IMR-90 (cell line): ENCODE results near the gene CORO1C. TPM values are rescaled to one million over a fixed set of nuclear protein-coding genes. Genes with fewer than 3 reads are reported as not detected.

ENCODE experiments used
- ATAC-seq: fragments of 200-7000 bp; cut with Tn5 transposase; 2 replicates; pipeline ENCODE4 v1.9.1; 2020; ENCODE audit warnings: low read depth, mild to moderate bottlenecking, moderate library complexity
- BruUV-seq: library from RNA; stranded (reverse); fragments of 400-500 nt; replicated peaks from 2 replicates; lab custom pipeline; 2021; lab: Mats Ljungman, UMichigan
- CTCF ChIA-PET: fragments of 300-600 bp; formaldehyde crosslinking; extraction: SDS; loops from one replicate; lab custom pipeline; 2021; ENCODE audit warnings: antibody characterized with exemption; lab: Yijun Ruan, JAX
- POLR2A ChIA-PET: fragments of 300-600 bp; sonication (Branson Sonifier 250); formaldehyde crosslinking; loops from one replicate; lab custom pipeline; 2022; ENCODE audit warnings: antibody characterized with exemption; ENCODE audit not compliant: unreplicated experiment; lab: Charles Lee
- DNase-seq: peaks from one replicate; pipeline ENCODE4 v3.0.0; 2013
- H2AFZ ChIP-seq: replicated peaks from 2 replicates; pipeline ENCODE3; 2013; ENCODE audit warnings: low read length, mild to moderate bottlenecking; ENCODE audit not compliant: poor library complexity
- H2AK5ac ChIP-seq: 2 replicates; pipeline ENCODE4 v1.6.1; 2013; ENCODE audit warnings: low read depth, low read length, inconsistent platforms
- H2AK9ac ChIP-seq: replicated peaks from 2 replicates; pipeline ENCODE3; 2013; ENCODE audit warnings: mild to moderate bottlenecking, low read depth, low read length, moderate library complexity; ENCODE audit not compliant: poor library complexity
- H2BK120ac ChIP-seq: 2 replicates; pipeline ENCODE4 v1.6.1; 2013; ENCODE audit warnings: low read depth, low read length, inconsistent platforms
- H2BK15ac ChIP-seq: 3 replicates; pipeline ENCODE4 v1.6.1; 2013; ENCODE audit warnings: low read depth, low read length, inconsistent platforms
- H2BK20ac ChIP-seq: 2 replicates; pipeline ENCODE4 v1.6.1; 2013; ENCODE audit warnings: low read depth, mild to moderate bottlenecking, inconsistent platforms, low read length, moderate library complexity
- H2BK5ac ChIP-seq: 2 replicates; pipeline ENCODE4 v1.6.1; 2013; ENCODE audit warnings: mild to moderate bottlenecking, low read depth, low read length, inconsistent platforms; ENCODE audit not compliant: poor library complexity, severe bottlenecking
- H3K14ac ChIP-seq: replicated peaks from 2 replicates; pipeline ENCODE4 v1.6.1; 2013; ENCODE audit warnings: low read depth, low read length, inconsistent platforms
- H3K18ac ChIP-seq: 2 replicates; pipeline ENCODE4 v1.6.1; 2013; ENCODE audit warnings: low read depth, low read length, control low read depth
- H3K23ac ChIP-seq: 2 replicates; pipeline ENCODE4 v1.6.1; 2013; ENCODE audit warnings: low read depth, low read length, inconsistent platforms
- H3K27ac ChIP-seq: 2 replicates; pipeline ENCODE4 v1.5.1; 2013; ENCODE audit warnings: mild to moderate bottlenecking, control low read depth, low read length; ENCODE audit not compliant: insufficient read depth
- H3K27me3 ChIP-seq: 2 replicates; pipeline ENCODE4 v1.6.1; 2013; ENCODE audit warnings: low read length; ENCODE audit not compliant: control insufficient read depth, insufficient read depth
- H3K36me3 ChIP-seq: 2 replicates; pipeline ENCODE4 v1.6.1; 2013; ENCODE audit warnings: low read length, mixed read lengths; ENCODE audit not compliant: control insufficient read depth, insufficient read depth
- H3K4ac ChIP-seq: 2 replicates; pipeline ENCODE4 v1.6.1; 2013; ENCODE audit warnings: low read depth, low read length, inconsistent platforms
- H3K4me1 ChIP-seq: 2 replicates; pipeline ENCODE4 v1.6.1; 2013; ENCODE audit warnings: low read length, mixed read lengths; ENCODE audit not compliant: control insufficient read depth, insufficient read depth
- H3K4me2 ChIP-seq: 2 replicates; pipeline ENCODE4 v1.6.1; 2013; ENCODE audit warnings: low read depth, mild to moderate bottlenecking, control low read depth, low read length, moderate library complexity
- H3K4me3 ChIP-seq: 2 replicates; pipeline ENCODE4 v1.5.1; 2013; ENCODE audit warnings: low read depth, mild to moderate bottlenecking, control low read depth, low read length, moderate library complexity; ENCODE audit not compliant: insufficient read depth
- H3K56ac ChIP-seq: 2 replicates; pipeline ENCODE4 v1.6.1; 2013; ENCODE audit warnings: low read length, inconsistent platforms; ENCODE audit not compliant: insufficient read depth; ENCODE audit errors: extremely low read depth
- H3K79me1 ChIP-seq, 2 experiments: 2 replicates each; pipeline ENCODE4 v1.6.1; 2013; ENCODE audit warnings: low read length in 2 of 2, inconsistent platforms in 1 of 2, low read depth in 1 of 2
- H3K9ac ChIP-seq: 2 replicates; pipeline ENCODE4 v1.6.1; 2013; ENCODE audit warnings: low read depth, low read length, control low read depth
- H3K9me1 ChIP-seq: 2 replicates; pipeline ENCODE4 v1.6.1; 2013; ENCODE audit warnings: low read length, inconsistent platforms; ENCODE audit not compliant: insufficient read depth
- H3K9me3 ChIP-seq: 2 replicates; pipeline ENCODE4 v1.6.1; 2013; ENCODE audit warnings: low read length; ENCODE audit not compliant: control insufficient read depth, insufficient read depth
- H4K20me1 ChIP-seq: 2 replicates; pipeline ENCODE4 v1.6.1; 2013; ENCODE audit warnings: low read length, inconsistent platforms; ENCODE audit not compliant: insufficient read depth
- H4K5ac ChIP-seq: 2 replicates; pipeline ENCODE4 v1.6.1; 2013; ENCODE audit warnings: mild to moderate bottlenecking, low read depth, low read length, control low read depth
- H4K8ac ChIP-seq, 2 experiments: 2 replicates each; pipeline ENCODE4 v1.6.1; 2013; ENCODE audit warnings: low read depth in 2 of 2, low read length in 2 of 2, control low read depth in 1 of 2, inconsistent platforms in 1 of 2
- H4K91ac ChIP-seq: 2 replicates; pipeline ENCODE4 v1.6.1; 2013; ENCODE audit warnings: low read depth, low read length, inconsistent platforms; ENCODE audit not compliant: insufficient read depth
- MXI1 ChIP-seq: IDR thresholded peaks from 2 replicates; pipeline ENCODE4 v1.6.1; 2012; ENCODE audit warnings: low read depth, mild to moderate bottlenecking, low read length, moderate library complexity, borderline replicate concordance
- NFE2L2 ChIP-seq: fragments of 150-350 bp; IDR thresholded peaks from 2 replicates; pipeline ENCODE4 v1.6.1; 2016; ENCODE audit warnings: low read depth, mild to moderate bottlenecking, low read length
- POLR2A ChIP-seq: IDR thresholded peaks from 2 replicates; pipeline ENCODE4 v1.6.1; 2012; ENCODE audit warnings: mild to moderate bottlenecking, low read depth, low read length
- SMC3 ChIP-seq: fragments of 150-350 bp; IDR thresholded peaks from 2 replicates; pipeline ENCODE4 v1.6.1; 2016; ENCODE audit warnings: low read depth, mild to moderate bottlenecking, antibody characterized with exemption, low read length, moderate library complexity
- WGBS, 2 experiments: methylation state at CpG; one replicate each; pipeline versions ENCODE4 v1.1.5 to v1.1.7; 2013; ENCODE audit warnings: missing lambda C conversion rate in 2 of 2; ENCODE audit not compliant: insufficient read length in 1 of 2; ENCODE audit errors: extremely low coverage in 2 of 2; 5-methylcytosine and 5-hydroxymethylcytosine counted together
- dilution Hi-C: fragments of 300-500 bp; cut with HindIII; formaldehyde crosslinking; loops from one replicate; pipeline ENCODE4 v1.14.3; 2018; ENCODE audit warnings: low sequenced_read_pairs; ENCODE audit not compliant: unreplicated experiment
- in situ Hi-C: fragments of 300-500 bp; cut with MboI; formaldehyde crosslinking; loops from 3 replicates; pipeline ENCODE4 v1.14.3; 2019; ENCODE audit warnings: low sequenced_read_pairs, inconsistent platforms, mixed read lengths
- intact Hi-C: fragments of 100-400 bp; cut with micrococcal nuclease; formaldehyde crosslinking; loops from 2 replicates; pipeline ENCODE4 v1.10.0; 2022
- polyA plus RNA-seq, 3 experiments: library from polyadenylated mRNA; depleted of rRNA; stranded (reverse); fragments of >200 nt; gene quantifications; 2 replicates each; pipeline ENCODE4 v1.2.3, GENCODE V29; 2012; ENCODE audit warnings: low replicate concordance in 1 of 3
- total RNA-seq: library from RNA; depleted of rRNA; stranded (reverse); fragments of >200 nt; gene quantifications from 2 replicates; pipeline ENCODE4 v1.2.3, GENCODE V29; 2012

The CORO1C gene
- total and polyA plus RNA-seq, 2 of the 4 experiments (the other 2 are of a cell fraction), result 675 to 1,100 TPM

GRCh38 chr12:108731866-108732461 is 646 bp upstream of the CORO1C start:
- WGBS, 2 experiments, result 16% methylated on average over 18 of the region's 34 CpGs; no CpG with 5 or more reads in 1 of the 2 experiments
- Histone ChIP-seq H3K14ac (peak overlapping the region; percentile 82), H2BK20ac (peak overlapping the region; percentile 40; the same call in 1 of the 2 replicates), H2AFZ (peak overlapping the region; percentile 95), H3K4me3 (peak overlapping the region; percentile 90), H2BK5ac (peak overlapping the region; percentile 61), H4K20me1 (peaks cover 27% of the 10 kb centered on the region), H3K9me1 (peaks cover 10% of the 10 kb centered on the region), H3K79me1 (peaks cover 4 to 20% of the 10 kb centered on the region in 2 experiments), H4K91ac (peak overlapping the region; percentile 90), H3K18ac (peak overlapping the region; percentile 49), H3K27me3 (no peaks in the 10 kb centered on the region), H3K4me1 (peaks cover 6% of the 10 kb centered on the region; the same call in 1 of the 2 replicates), H2BK120ac (peak overlapping the region; percentile 80), H3K23ac (peak overlapping the region; percentile 83), H3K27ac (peak overlapping the region; percentile 70), H3K9ac (peak overlapping the region; percentile 50), H2AK5ac (peak overlapping the region; percentile 48; the same call in 1 of the 2 replicates), H4K5ac (peak overlapping the region; percentile 36), H3K4me2 (peak overlapping the region; percentile 29), H3K4ac (peak overlapping the region; percentile 91), H3K56ac (peak overlapping the region; percentile 62), H2AK9ac (peak overlapping the region; percentile 94), H3K36me3 (no peaks in the 10 kb centered on the region; the same call in 1 of the 2 replicates), H4K8ac (peak overlapping the region; percentile 65 to 96), H3K9me3 (no peaks in the 10 kb centered on the region), H2BK15ac (peak overlapping the region; percentile 93; the same call in 2 of the 3 replicates)
- DNase-seq (peak; percentile 97), ATAC-seq (peak; percentile 81)
- ChIA-PET CTCF (interaction anchor here (1.2 kb wide), 2 partner anchors 11 to 38 kb away, joined by 3 read pairs; no protein-coding TSS in a partner anchor), POLR2A (no interaction called here)
- TF ChIP-seq POLR2A, result peak; percentile 66; the same call in 1 of the 2 replicates
- no peak for TF ChIP-seq SMC3
- no peak for TF ChIP-seq NFE2L2
- peak; percentile 45; the same call in 1 of the 2 replicates for TF ChIP-seq MXI1
- intact Hi-C loops (loop anchor here (2.0 to 5.0 kb wide), 3 partner anchors 50 to 360 kb away; partner anchors contain the start of genes ALKBH2 and ISCU), dilution Hi-C loops (no loop called here), in situ Hi-C loops (no loop called here)
- no TSS peak for BruUV-seq
